Progenitor cell of endocrine pancreas (in vitro differentiated cells): ENCODE data around the gene INSM1. TPM values are rescaled to one million over a fixed set of nuclear protein-coding genes. Genes with fewer than 3 reads are reported as not detected.

Source experiments
- DNase-seq: peaks from one replicate; pipeline ENCODE4 v3.0.0; 2021; ENCODE audit warnings: low spot score; ENCODE audit not compliant: unreplicated experiment
- H3K27ac Mint-ChIP-seq: 2 replicates; pipeline ENCODE4 v1.8.0; 2021; ENCODE audit warnings: mild to moderate bottlenecking, moderate library complexity, mixed read lengths
- H3K27me3 Mint-ChIP-seq: 2 replicates; pipeline ENCODE4 v1.8.0; 2021; ENCODE audit warnings: mixed read lengths
- H3K36me3 Mint-ChIP-seq: 2 replicates; pipeline ENCODE4 v1.8.0; 2022; ENCODE audit warnings: mixed read lengths; ENCODE audit not compliant: insufficient read depth
- H3K4me1 Mint-ChIP-seq: 2 replicates; pipeline ENCODE4 v1.8.0; 2021; ENCODE audit warnings: low read depth, mixed read lengths
- H3K4me3 Mint-ChIP-seq: 2 replicates; pipeline ENCODE4 v1.8.0; 2021; ENCODE audit warnings: low read depth, mild to moderate bottlenecking, moderate library complexity, mixed read lengths
- H3K9me3 Mint-ChIP-seq: 2 replicates; pipeline ENCODE4 v1.8.0; 2021; ENCODE audit warnings: low read depth, mixed read lengths
- CTCF ChIP-seq: fragments of 200-600 bp; sonication (generic); IDR thresholded peaks from one replicate; pipeline ENCODE4 v1.5.0; 2021; ENCODE audit warnings: antibody characterized with exemption, mild to moderate bottlenecking; ENCODE audit not compliant: unreplicated experiment
- total RNA-seq: library from RNA; stranded (reverse); gene quantifications from 2 replicates; pipeline ENCODE4 v1.2.1, GENCODE V29; 2021

Gene INSM1
- total RNA-seq, 1 donor from 2014 or later = 46.1 TPM

- Mint-ChIP-seq H3K27me3 (no peaks in the 10 kb centered on the region), H3K36me3 (no peaks in the 10 kb centered on the region), H3K9me3 (peaks cover 11% of the 10 kb centered on the region), H3K4me1 (no peaks in the 10 kb centered on the region), H3K4me3 (no peak overlapping the region), H3K27ac (no peak overlapping the region)
- no peak for DNase-seq
- no peak for TF ChIP-seq CTCF
Measured at GRCh38 chr20:20322912-20323311, 45.0 kb upstream of the INSM1 start.

- no peaks in the 10 kb centered on the region for H3K27me3 Mint-ChIP-seq
- no peak for DNase-seq
- no peak for TF ChIP-seq CTCF
- no peaks in the 10 kb centered on the region for H3K36me3 Mint-ChIP-seq
- H3K27ac Mint-ChIP-seq = peak overlapping the region; percentile 6
- no peaks in the 10 kb centered on the region for H3K9me3 Mint-ChIP-seq
- H3K4me1 Mint-ChIP-seq = peaks cover 3% of the 10 kb centered on the region
- no peak overlapping the region for H3K4me3 Mint-ChIP-seq
Measured at GRCh38 chr20:20327746-20328145, 40.2 kb upstream of the INSM1 start.

- no peak overlapping the region for H3K4me3 Mint-ChIP-seq
- peaks cover 3% of the 10 kb centered on the region for H3K4me1 Mint-ChIP-seq
- TF ChIP-seq CTCF = no peak
- no peaks in the 10 kb centered on the region for H3K36me3 Mint-ChIP-seq
- H3K27ac Mint-ChIP-seq = no peak overlapping the region
- DNase-seq = no peak
- no peaks in the 10 kb centered on the region for H3K27me3 Mint-ChIP-seq
- no peaks in the 10 kb centered on the region for H3K9me3 Mint-ChIP-seq
Measured at GRCh38 chr20:20329564-20329963, 38.3 kb upstream of the INSM1 start.

- H3K4me3 Mint-ChIP-seq = no peak overlapping the region
- H3K9me3 Mint-ChIP-seq = no peaks in the 10 kb centered on the region
- no peak for DNase-seq
- H3K36me3 Mint-ChIP-seq = no peaks in the 10 kb centered on the region
- peaks cover 3% of the 10 kb centered on the region for H3K4me1 Mint-ChIP-seq
- no peak overlapping the region for H3K27ac Mint-ChIP-seq
- H3K27me3 Mint-ChIP-seq = no peaks in the 10 kb centered on the region
- TF ChIP-seq CTCF = no peak
Measured at GRCh38 chr20:20331156-20331555, 36.7 kb upstream of the INSM1 start.

GRCh38 chr20:20331817-20332216, 36.1 kb upstream of the INSM1 start:
- TF ChIP-seq CTCF = no peak
- no peaks in the 10 kb centered on the region for H3K36me3 Mint-ChIP-seq

More at GRCh38 chr20:20331817-20332216, 36.1 kb upstream of the INSM1 start:
- H3K27ac Mint-ChIP-seq = no peak overlapping the region
- H3K4me3 Mint-ChIP-seq = no peak overlapping the region
- no peaks in the 10 kb centered on the region for H3K27me3 Mint-ChIP-seq
- no peak for DNase-seq
- H3K4me1 Mint-ChIP-seq = peaks cover 3% of the 10 kb centered on the region
- no peaks in the 10 kb centered on the region for H3K9me3 Mint-ChIP-seq
